OCI-LY7 (cell line): ENCODE results near the gene ZFYVE28.

Experiments used
- CTCF ChIP-seq: fragments of 200-600 bp; sonication (generic); conservative IDR thresholded peaks from 2 replicates; pipeline ENCODE4 v1.5.1; 2014; ENCODE audit warnings: mild to moderate bottlenecking, antibody characterized with exemption, low read length, moderate library complexity, mixed read lengths
- EZH2phosphoT487 ChIP-seq: fragments of 200-600 bp; sonication (generic); IDR thresholded peaks from 2 replicates; pipeline ENCODE4 v1.6.1; 2018; ENCODE audit warnings: low read depth, borderline replicate concordance, mild to moderate bottlenecking, mixed run types, antibody characterized with exemption, low read length, moderate library complexity, mixed read lengths

GRCh38 chr4:2352729-2353221 lies 65.7 kb downstream of the ZFYVE28 start:
- TF ChIP-seq CTCF (no peak), EZH2phosphoT487 (no peak)
